K562 (cell line): ENCODE data around the gene GRHL3. TPM values are rescaled to one million over a fixed set of nuclear protein-coding genes. Genes with fewer than 3 reads are reported as not detected.

Experiments
- ATAC-seq: fragments of 200-7000 bp; cut with Tn5 transposase; 3 replicates; pipeline ENCODE4 v1.9.1; 2020; ENCODE audit warnings: moderate library complexity
- BruUV-seq: library from RNA; stranded (reverse); fragments of 400-500 nt; replicated peaks from 2 replicates; lab custom pipeline; 2021; lab: Mats Ljungman, UMichigan
- CTCF ChIA-PET: fragments of 300-600 bp; formaldehyde crosslinking; extraction: SDS; loops from one replicate; lab custom pipeline; 2021; ENCODE audit warnings: low intra/inter-chr PET ratio; lab: Yijun Ruan, JAX
- POLR2A ChIA-PET: fragments of 300-600, 350-650 bp; sonication (Branson Sonifier 250); formaldehyde crosslinking; extraction: SDS; loops from one replicate; lab custom pipeline; 2021; ENCODE audit warnings: antibody characterized with exemption, inconsistent platforms; lab: Yijun Ruan, JAX
- DNase-seq, 4 experiments: peaks; one replicate each; pipeline versions ENCODE4 v3.0.0 to v3.0.0-alpha.2; 2011 to 2018; ENCODE audit warnings: low spot score in 3 of 4, mixed read lengths in 3 of 4; ENCODE audit errors: extremely low read depth in 1 of 4
- FAIRE-seq: peaks from 2 replicates; lab custom pipeline; 2011; peaks lifted over from hg19 to GRCh38; lab: Jason Lieb, UNC
- H2AFZ ChIP-seq: 2 replicates; pipeline ENCODE4 v1.6.0; 2011; ENCODE audit warnings: low read depth, low read length, control low read depth, inconsistent platforms
- H3K27ac ChIP-seq: fragments of 200-600 bp; 3 replicates; pipeline ENCODE4 v1.8.0; 2011; ENCODE audit warnings: low read depth, mild to moderate bottlenecking, control low read depth, inconsistent platforms, low read length, moderate library complexity, mixed read lengths; ENCODE audit errors: extremely low read depth
- H3K27me3 ChIP-seq, 2 experiments: fragments of 300-600 bp in 1 of 2; 2 replicates in 1 of 2; 3 replicates in 1 of 2; pipeline versions ENCODE4 v1.6.0 to v1.8.0; 2011; ENCODE audit warnings: inconsistent platforms in 2 of 2, low read length in 2 of 2, mild to moderate bottlenecking in 1 of 2, mixed read lengths in 1 of 2, moderate library complexity in 1 of 2; ENCODE audit not compliant: control insufficient read depth in 2 of 2, insufficient read depth in 2 of 2
- H3K36me3 ChIP-seq: fragments of 300-600 bp; 3 replicates; pipeline ENCODE4 v1.8.0; 2011; ENCODE audit warnings: mild to moderate bottlenecking, low read length, inconsistent platforms; ENCODE audit not compliant: control insufficient read depth, insufficient read depth
- H3K4me1 ChIP-seq, 2 experiments: fragments of 200-600 bp in 1 of 2; replicated peaks in 1 of 2; 2 replicates in 1 of 2; 3 replicates in 1 of 2; pipeline versions ENCODE4 v1.5.1 to v1.8.0; 2011; ENCODE audit warnings: inconsistent platforms in 2 of 2, low read length in 2 of 2, mild to moderate bottlenecking in 1 of 2, mixed read lengths in 1 of 2, moderate library complexity in 1 of 2; ENCODE audit not compliant: control insufficient read depth in 2 of 2, insufficient read depth in 2 of 2
- H3K4me2 ChIP-seq: 2 replicates; pipeline ENCODE4 v1.6.1; 2011; ENCODE audit warnings: low read length, control low read depth, inconsistent platforms, mixed read lengths; ENCODE audit not compliant: insufficient read depth
- H3K4me3 ChIP-seq: fragments of 200-600 bp; sonication (generic), shearing (Covaris generic); 2 replicates; pipeline ENCODE4 v1.5.1; 2016; ENCODE audit warnings: control low read depth, inconsistent platforms
- H3K79me2 ChIP-seq: fragments of 200-600 bp; 3 replicates; pipeline ENCODE4 v1.8.0; 2011; ENCODE audit warnings: low read length, inconsistent platforms; ENCODE audit not compliant: control insufficient read depth, insufficient read depth
- H3K9ac ChIP-seq, 2 experiments: 2 replicates each; pipeline versions ENCODE4 v1.6.0 to v1.6.1; 2011; ENCODE audit warnings: low read depth in 2 of 2, low read length in 2 of 2, control low read depth in 1 of 2, inconsistent platforms in 1 of 2, mild to moderate bottlenecking in 1 of 2, mixed read lengths in 1 of 2; ENCODE audit not compliant: insufficient read depth in 1 of 2
- H3K9me1 ChIP-seq: one replicate; pipeline ENCODE4 v1.6.0; 2011; ENCODE audit warnings: inconsistent platforms, mild to moderate bottlenecking, low read length, moderate library complexity; ENCODE audit not compliant: control insufficient read depth, insufficient read depth
- H3K9me3 ChIP-seq: replicated peaks from 2 replicates; pipeline ENCODE4 v1.5.1; 2011; ENCODE audit warnings: low read depth, low read length, inconsistent platforms; ENCODE audit not compliant: control insufficient read depth, insufficient read depth
- H4K20me1 ChIP-seq: replicated peaks from 2 replicates; pipeline ENCODE4 v1.6.1; 2011; ENCODE audit warnings: low read length, inconsistent platforms, mixed read lengths; ENCODE audit not compliant: control insufficient read depth, insufficient read depth
- BRCA1 ChIP-seq, 2 experiments: fragments of 450-650 bp in 1 of 2; sonication (generic) in 1 of 2; formaldehyde crosslinking in 1 of 2; IDR thresholded peaks; 2 replicates each; pipeline versions ENCODE4 v1.5.0 to v1.6.1; 2017 to 2020; ENCODE audit warnings: mild to moderate bottlenecking in 1 of 2, missing genetic modification reagents in 1 of 2
- CBFA2T3 ChIP-seq: fragments of 450-650 bp; IDR thresholded peaks from 2 replicates; pipeline ENCODE4 v1.6.1; 2017
- CHAMP1 ChIP-seq: fragments of 450-650 bp; IDR thresholded peaks from 2 replicates; pipeline ENCODE4 v1.6.1; 2016; ENCODE audit warnings: mild to moderate bottlenecking
- CHD1 ChIP-seq: fragments of 200-600 bp; sonication (generic); IDR thresholded peaks from one replicate; pipeline ENCODE4 v1.6.1; 2012; ENCODE audit warnings: mild to moderate bottlenecking, moderate library complexity, low read length, inconsistent platforms
- ELF1 ChIP-seq: fragments of 200-800 bp; sonication (Bioruptor generic); IDR thresholded peaks from 2 replicates; pipeline ENCODE4 v1.6.1; 2016; ENCODE audit warnings: missing genetic modification characterization, missing compliant biosample characterization
- EZH2 ChIP-seq: IDR thresholded peaks from 2 replicates; pipeline ENCODE4 v1.6.1; 2012; ENCODE audit warnings: low read depth, mild to moderate bottlenecking, inconsistent platforms, low read length, borderline replicate concordance
- IFI16 ChIP-seq: fragments of 250-450 bp; sonication (Bioruptor Pico); IDR thresholded peaks from 2 replicates; pipeline ENCODE4 v2.1.2; 2022; ENCODE audit warnings: mild to moderate bottlenecking, inconsistent platforms
- LCOR ChIP-seq: sonication (generic); formaldehyde crosslinking; IDR thresholded peaks from 2 replicates; pipeline ENCODE4 v1.8.0; 2022; ENCODE audit warnings: mild to moderate bottlenecking, missing genetic modification reagents
- LEF1 ChIP-seq: fragments of 450-650 bp; IDR thresholded peaks from 2 replicates; pipeline ENCODE4 v1.6.1; 2016; ENCODE audit warnings: mild to moderate bottlenecking
- NEUROD1 ChIP-seq: fragments of 150-350 bp; IDR thresholded peaks from 2 replicates; pipeline ENCODE4 v1.6.1; 2014; ENCODE audit warnings: borderline replicate concordance, low read length, low read depth; ENCODE audit not compliant: partially characterized antibody
- NONO ChIP-seq, 2 experiments: fragments of 200-400 bp in 1 of 2; fragments of 450-650 bp in 1 of 2; formaldehyde crosslinking in 1 of 2; IDR thresholded peaks; 2 replicates each; pipeline ENCODE4 v1.6.1; 2017; ENCODE audit warnings: low read depth in 2 of 2, mild to moderate bottlenecking in 2 of 2, moderate library complexity in 2 of 2, low read length in 1 of 2
- NRF1 ChIP-seq, 2 experiments: fragments of 450-650 bp; IDR thresholded peaks in 1 of 2; conservative IDR thresholded peaks in 1 of 2; 2 replicates each; pipeline ENCODE4 v1.6.1; 2014; ENCODE audit warnings: mild to moderate bottlenecking in 2 of 2
- POLR2H ChIP-seq: IDR thresholded peaks from 2 replicates; pipeline ENCODE4 v1.6.1; 2016; ENCODE audit warnings: missing genetic modification characterization, low read depth, mild to moderate bottlenecking, control low read depth, missing compliant biosample characterization, moderate library complexity
- THAP7 ChIP-seq: fragments of 250-450 bp; sonication (Bioruptor Pico); IDR thresholded peaks from 2 replicates; pipeline ENCODE4 v1.5.0; 2021
- TSC22D4 ChIP-seq: fragments of 450-650 bp; IDR thresholded peaks from 2 replicates; pipeline ENCODE4 v1.6.1; 2016; ENCODE audit warnings: missing genetic modification characterization, missing biosample characterization, control low read depth
- ZFP30 ChIP-seq: fragments of 250-450 bp; sonication (Bioruptor Pico); IDR thresholded peaks from 2 replicates; pipeline ENCODE4 v1.8.0; 2022; ENCODE audit warnings: moderate library complexity, mild to moderate bottlenecking, inconsistent platforms, borderline replicate concordance
- ZNF12 ChIP-seq: sonication (generic); formaldehyde crosslinking; IDR thresholded peaks from 2 replicates; pipeline ENCODE4 v1.4.0; 2020; ENCODE audit warnings: mild to moderate bottlenecking, missing genetic modification reagents
- ZNF384 ChIP-seq: IDR thresholded peaks from 2 replicates; pipeline ENCODE4 v1.6.1; 2012; ENCODE audit warnings: low read depth, low read length, improper control_type of control experiment
- ZNF41 ChIP-seq: fragments of 250-450 bp; sonication (Bioruptor Pico); conservative IDR thresholded peaks from 2 replicates; pipeline ENCODE4 v1.4.0; 2020; ENCODE audit warnings: mild to moderate bottlenecking
- ZNF764 ChIP-seq: fragments of 250-450 bp; sonication (Bioruptor Pico); IDR thresholded peaks from 2 replicates; pipeline ENCODE4 v1.4.0; 2020; ENCODE audit warnings: low read depth, mild to moderate bottlenecking, moderate library complexity
- WGBS: fragments of 100-300 bp; shearing (Covaris generic); methylation state at CpG from one replicate; pipeline ENCODE4 v1.1.6; 2016; ENCODE audit warnings: low coverage, mixed read lengths; ENCODE audit not compliant: insufficient coverage; ENCODE audit errors: missing lambda C conversion rate; 5-methylcytosine and 5-hydroxymethylcytosine counted together
- in situ Hi-C: fragments of 300-500 bp; cut with MboI; formaldehyde crosslinking; loops from 4 replicates; pipeline ENCODE4 v1.15.0; 2018; ENCODE audit warnings: inconsistent platforms, mixed read lengths
- intact Hi-C: fragments of 100-400 bp; cut with micrococcal nuclease; formaldehyde crosslinking; loops from 2 replicates; pipeline ENCODE4 v1.14.2; 2022
- polyA plus RNA-seq, 8 experiments: library from polyadenylated mRNA; depleted of rRNA in 4 of 8; stranded (reverse) in 5 of 8; unstranded in 3 of 8; fragments of >200 nt; fragmentation: Nextera tagmentation in 2 of 8; fragmentation: Illumina TruSeq in 1 of 8; extraction: Ambion mirVana in 2 of 8; extraction: Trizol in 1 of 8; gene quantifications; 2 replicates each; pipeline versions ENCODE4 v1.2.1 to v1.2.3, GENCODE V29; 2011 to 2014; ENCODE audit warnings: inconsistent platforms in 1 of 8, missing spikeins in 1 of 8
- total RNA-seq, 7 experiments: library from RNA; depleted of rRNA in 6 of 7; stranded (reverse); fragments of >200 nt in 6 of 7; fragmentation: Illumina TruSeq in 2 of 7; extraction: Trizol in 2 of 7; gene quantifications; 2 replicates each; pipeline versions ENCODE4 v1.2.1 to v1.2.3, GENCODE V29; 2011 to 2021; ENCODE audit warnings: low replicate concordance in 1 of 7

GRHL3 gene
- total and polyA plus RNA-seq, 9 of the 15 experiments (the other 6 are each of a cell fraction or from before 2014, with no cell fraction given) = 0.01 to 0.04 TPM; not detected in 7

GRCh38 chr1:24349891-24350290 is 30.7 kb downstream of the GRHL3 start (continued):
- TF ChIP-seq NONO (IDR thresholded peaks at IDR 0.05; ENCODE audit: low read depth in 2 of 2, low read length in 1 of 2) (no peak), CBFA2T3 (no peak), LCOR (CRISPR knock-in tag) (no peak)
- TF ChIP-seq, all 486 proteins: peak for 0

GRCh38 chr1:24351247-24351646 is 32.1 kb downstream of the GRHL3 start:
- peaks cover 11% of the 10 kb centered on the region for H4K20me1 ChIP-seq
- ATAC-seq (no peak), FAIRE-seq (no peak), DNase-seq (no peak)
- POLR2A ChIA-PET = interaction anchor here (0.6 kb wide), 1 partner anchor 651 kb away, joined by 3 read pairs; no protein-coding TSS in a partner anchor
- peaks cover 0 to 7% of the 10 kb centered on the region in 2 experiments; a peak in 2 of 5 replicates for H3K4me1 ChIP-seq
- H3K27ac ChIP-seq = no peak overlapping the region
- no peaks in the 10 kb centered on the region for H3K9me1 ChIP-seq
- H3K9me3 ChIP-seq = no peaks in the 10 kb centered on the region
- no peak overlapping the region for H3K9ac ChIP-seq
- WGBS = 3% methylated on average over 4 of the region's 4 CpGs
- no peaks in the 10 kb centered on the region for H3K36me3 ChIP-seq
- no peak overlapping the region for H3K4me2 ChIP-seq
- CTCF ChIA-PET = no interaction called here
- H3K27me3 ChIP-seq = peaks cover 19 to 86% of the 10 kb centered on the region in 2 experiments
- H2AFZ ChIP-seq = no peak overlapping the region
- BruUV-seq = no TSS peak
- in situ Hi-C loops = no loop called here
- H3K4me3 ChIP-seq = no peak overlapping the region
- H3K79me2 ChIP-seq = no peaks in the 10 kb centered on the region
- intact Hi-C loops = no loop called here
- TF ChIP-seq CHD1 (no peak), ZNF41 (CRISPR knock-in tag) (no peak), POLR2H (tag) (no peak), ZNF384 (no peak), NRF1 (conservative IDR thresholded peaks at IDR 0.05 in 1 of 2, IDR thresholded peaks at IDR 0.05 in 1 of 2) (no peak), ELF1 (no peak), TSC22D4 (tag) (no peak), ZNF764 (CRISPR knock-in tag) (no peak), CHAMP1 (no peak), THAP7 (CRISPR knock-in tag) (no peak), ZFP30 (CRISPR knock-in tag) (no peak), ZNF12 (no peak), NEUROD1 (no peak), BRCA1 (IDR thresholded peaks at IDR 0.05) (no peak), BRCA1 (CRISPR knock-in tag; IDR thresholded peaks at IDR 0.05) (no peak), EZH2 (no peak), LEF1 (no peak), IFI16 (CRISPR knock-in tag) (no peak)
